Esophagus muscularis mucosa (tissue), 4 donors: ENCODE measurements around the gene AFF2. TPM values are rescaled to one million over a fixed set of nuclear protein-coding genes. Genes with fewer than 3 reads are reported as not detected.

ENCODE experiments used
- DNase-seq: peaks from one replicate; pipeline ENCODE4 v3.0.0-alpha.2; 2017; ENCODE audit errors: extremely low spot score
- H3K27ac ChIP-seq, 4 donors: fragments of 200-600 bp; sonication (generic); replicated peaks in 1 of 4; 1 replicate in 3 of 4; 2 replicates in 1 of 4; pipeline ENCODE4 v1.5.1; 2016 to 2019; ENCODE audit warnings: mild to moderate bottlenecking in 1 of 4
- H3K27me3 ChIP-seq, 4 donors: fragments of 200-600 bp; sonication (generic); one replicate each; pipeline versions ENCODE4 v1.5.1 to v1.6.0; 2016 to 2019
- H3K36me3 ChIP-seq, 4 donors: fragments of 200-600 bp; sonication (generic); one replicate each; pipeline ENCODE4 v1.5.1; 2016 to 2019
- H3K4me1 ChIP-seq, 4 donors: fragments of 200-600 bp; sonication (generic); one replicate each; pipeline ENCODE4 v1.5.1; 2016 to 2019
- H3K4me3 ChIP-seq, 4 donors: fragments of 200-600 bp; sonication (generic); 1 replicate in 2 of 4; 2 replicates in 2 of 4; pipeline ENCODE4 v1.5.1; 2016 to 2019; ENCODE audit warnings: mild to moderate bottlenecking in 4 of 4, moderate library complexity in 1 of 4
- H3K9me3 ChIP-seq, 4 donors: fragments of 200-600 bp; sonication (generic); 1 replicate in 3 of 4; 2 replicates in 1 of 4; pipeline ENCODE4 v1.5.1; 2016 to 2019
- CTCF ChIP-seq, 3 experiments: fragments of 200-600 bp in 2 of 3; fragments of 450-650 bp in 1 of 3; sonication (generic) in 2 of 3; IDR thresholded peaks; one replicate each; pipeline ENCODE4 v1.5.1; 2017 to 2019; ENCODE audit warnings: antibody characterized with exemption in 3 of 3, mild to moderate bottlenecking in 2 of 3, moderate library complexity in 1 of 3
- EP300 ChIP-seq: sonication (generic); formaldehyde crosslinking; IDR thresholded peaks from one replicate; pipeline ENCODE4 v1.6.1; 2017; ENCODE audit warnings: antibody characterized with exemption
- POLR2A ChIP-seq: fragments of 450-650 bp; IDR thresholded peaks from one replicate; pipeline ENCODE4 v1.6.1; 2017; ENCODE audit warnings: antibody characterized with exemption, moderate library complexity, mild to moderate bottlenecking, low read depth
- POLR2AphosphoS5 ChIP-seq, 2 donors: sonication (generic); formaldehyde crosslinking; IDR thresholded peaks; one replicate each; pipeline ENCODE4 v1.6.1; 2017; ENCODE audit warnings: antibody characterized with exemption in 2 of 2
- WGBS: methylation state at CpG from one replicate; pipeline ENCODE4 v1.1.5; 2018; 5-methylcytosine and 5-hydroxymethylcytosine counted together
- intact Hi-C: fragments of 100-400 bp; cut with DNase I; formaldehyde crosslinking; loops from one replicate; pipeline ENCODE4 v1.15.1; 2023
- total RNA-seq, 4 donors: library from RNA; depleted of rRNA; stranded (reverse); fragments of >200 nt; gene quantifications; one replicate each; pipeline versions ENCODE4 v1.1.0 to v1.2.1, GENCODE V29; 2016

AFF2 gene
- total RNA-seq, 4 donors from 2014 or later = 3.8 to 10.8 (median 6.8) TPM

GRCh38 chrX:149013081-149013480 is 512.7 kb downstream of the AFF2 start:
- intact Hi-C loops = no loop called here

GRCh38 chrX:149021159-149021558 is 520.7 kb downstream of the AFF2 start:
- no peaks in the 10 kb centered on the region for H3K27me3 ChIP-seq
- DNase-seq = no peak
- no peaks in the 10 kb centered on the region for H3K4me1 ChIP-seq
- H3K4me3 ChIP-seq = no peak overlapping the region
- intact Hi-C loops = no loop called here
- H3K36me3 ChIP-seq = no peaks in the 10 kb centered on the region
- WGBS = 69% methylated on average over 2 of the region's 2 CpGs
- TF ChIP-seq EP300 = no peak
- TF ChIP-seq POLR2A = no peak
- no peak for TF ChIP-seq POLR2AphosphoS5 (IDR thresholded peaks at IDR 0.05)
- TF ChIP-seq CTCF (IDR thresholded peaks at IDR 0.05) = no peak
- H3K9me3 ChIP-seq = peaks cover 0 to 17% (median 1%) of the 10 kb centered on the region in 4 donors
- no peak overlapping the region for H3K27ac ChIP-seq

More at GRCh38 chrX:149013081-149013480, 512.7 kb downstream of the AFF2 start:
- 84% methylated on average over 2 of the region's 2 CpGs for WGBS
- DNase-seq = no peak
- TF ChIP-seq EP300 (no peak), POLR2A (no peak), CTCF (IDR thresholded peaks at IDR 0.05) (no peak), POLR2AphosphoS5 (IDR thresholded peaks at IDR 0.05) (no peak)
- no peak overlapping the region for H3K4me3 ChIP-seq
- no peaks in the 10 kb centered on the region for H3K9me3 ChIP-seq
- no peaks in the 10 kb centered on the region for H3K27me3 ChIP-seq
- H3K4me1 ChIP-seq = no peaks in the 10 kb centered on the region
- no peak overlapping the region for H3K27ac ChIP-seq
- no peaks in the 10 kb centered on the region for H3K36me3 ChIP-seq

GRCh38 chrX:149022485-149022884 is 522.1 kb downstream of the AFF2 start:
- peaks cover 0 to 17% (median 1%) of the 10 kb centered on the region in 4 donors for H3K9me3 ChIP-seq
- H3K27ac ChIP-seq = no peak overlapping the region
- 71% methylated on average over 2 of the region's 2 CpGs for WGBS
- intact Hi-C loops = no loop called here
- no peak for DNase-seq
- H3K4me1 ChIP-seq = no peaks in the 10 kb centered on the region
- TF ChIP-seq POLR2AphosphoS5 (IDR thresholded peaks at IDR 0.05) = no peak
- TF ChIP-seq CTCF (IDR thresholded peaks at IDR 0.05) = no peak
- no peak for TF ChIP-seq POLR2A
- TF ChIP-seq EP300 = no peak
- H3K36me3 ChIP-seq = no peaks in the 10 kb centered on the region
- no peaks in the 10 kb centered on the region for H3K27me3 ChIP-seq
- no peak overlapping the region for H3K4me3 ChIP-seq

GRCh38 chrX:149032449-149032848 is 532.0 kb downstream of the AFF2 start:
- no peaks in the 10 kb centered on the region for H3K4me1 ChIP-seq
- no peak overlapping the region for H3K27ac ChIP-seq
- 62% methylated on average over 2 of the region's 2 CpGs for WGBS

More at GRCh38 chrX:149032449-149032848, 532.0 kb downstream of the AFF2 start:
- no peaks in the 10 kb centered on the region for H3K36me3 ChIP-seq
- H3K9me3 ChIP-seq = no peaks in the 10 kb centered on the region
- H3K27me3 ChIP-seq = no peaks in the 10 kb centered on the region
- no peak for TF ChIP-seq EP300
- no peak for TF ChIP-seq POLR2AphosphoS5 (IDR thresholded peaks at IDR 0.05)
- TF ChIP-seq CTCF (IDR thresholded peaks at IDR 0.05) = no peak
- no peak for TF ChIP-seq POLR2A
- DNase-seq = no peak
- intact Hi-C loops = no loop called here
- H3K4me3 ChIP-seq = no peak overlapping the region
